Testis (tissue), 2 donors: Measurements from ENCODE around the gene SKAP2.

ENCODE experiments used
- POLR2A ChIP-seq: fragments of 450-650 bp; IDR thresholded peaks from one replicate; pipeline ENCODE4 v1.6.1; 2017; ENCODE audit warnings: antibody characterized with exemption, mild to moderate bottlenecking, moderate library complexity
- TF ChIP-seq, protein P1 (sequence below), 3 experiments: fragments of 450-650 bp in 2 of 3; fragments of 200-600 bp in 1 of 3; sonication (generic) in 1 of 3; IDR thresholded peaks; one replicate each; pipeline ENCODE4 v1.5.1; 2016 to 2019; ENCODE audit warnings: antibody characterized with exemption in 3 of 3, mild to moderate bottlenecking in 2 of 3, moderate library complexity in 1 of 3

DNA sequence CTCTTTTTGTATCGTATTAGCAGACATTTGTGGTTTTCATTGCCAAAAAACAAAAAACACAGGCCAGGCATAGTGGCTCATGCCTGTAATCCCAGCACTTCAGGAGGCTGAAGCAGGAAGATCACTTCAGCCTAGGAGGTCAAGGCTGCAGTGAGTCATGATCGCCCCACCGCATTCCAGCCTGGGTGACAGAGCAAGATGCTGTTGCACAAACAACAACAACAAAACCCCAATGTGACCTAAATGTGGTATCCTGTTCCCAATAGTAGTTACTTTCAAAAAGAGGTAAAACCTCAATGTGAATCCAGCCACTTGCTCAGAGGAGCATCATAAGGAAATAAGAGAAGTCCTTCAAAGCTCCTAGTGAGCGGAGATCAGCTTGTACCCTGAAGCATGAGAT lies 45.8 kb upstream of the SKAP2 start:
- TF ChIP-seq, protein P1, sequence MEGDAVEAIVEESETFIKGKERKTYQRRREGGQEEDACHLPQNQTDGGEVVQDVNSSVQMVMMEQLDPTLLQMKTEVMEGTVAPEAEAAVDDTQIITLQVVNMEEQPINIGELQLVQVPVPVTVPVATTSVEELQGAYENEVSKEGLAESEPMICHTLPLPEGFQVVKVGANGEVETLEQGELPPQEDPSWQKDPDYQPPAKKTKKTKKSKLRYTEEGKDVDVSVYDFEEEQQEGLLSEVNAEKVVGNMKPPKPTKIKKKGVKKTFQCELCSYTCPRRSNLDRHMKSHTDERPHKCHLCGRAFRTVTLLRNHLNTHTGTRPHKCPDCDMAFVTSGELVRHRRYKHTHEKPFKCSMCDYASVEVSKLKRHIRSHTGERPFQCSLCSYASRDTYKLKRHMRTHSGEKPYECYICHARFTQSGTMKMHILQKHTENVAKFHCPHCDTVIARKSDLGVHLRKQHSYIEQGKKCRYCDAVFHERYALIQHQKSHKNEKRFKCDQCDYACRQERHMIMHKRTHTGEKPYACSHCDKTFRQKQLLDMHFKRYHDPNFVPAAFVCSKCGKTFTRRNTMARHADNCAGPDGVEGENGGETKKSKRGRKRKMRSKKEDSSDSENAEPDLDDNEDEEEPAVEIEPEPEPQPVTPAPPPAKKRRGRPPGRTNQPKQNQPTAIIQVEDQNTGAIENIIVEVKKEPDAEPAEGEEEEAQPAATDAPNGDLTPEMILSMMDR (IDR thresholded peaks at IDR 0.05): no peak
- TF ChIP-seq POLR2A: no peak
